Stimulated activated naive CD4-positive, alpha-beta T cell (primary cell): ENCODE data around the gene VSNL1.

ENCODE experiments used
- DNase-seq, 6 experiments: peaks; one replicate each; lab custom pipeline; 2025; lab: John Stamatoyannopoulos, UW

The VSNL1 gene

GRCh38 chr2:17614174-17614930, 73.9 kb downstream of the VSNL1 start:
- no peak for DNase-seq

- DNase-seq: no peak
Observed at GRCh38 chr2:17615147-17615546, 74.7 kb downstream of the VSNL1 start.

- DNase-seq: no peak
Observed at GRCh38 chr2:17615728-17616351, 75.3 kb downstream of the VSNL1 start.

GRCh38 chr2:17616405-17616804, 75.9 kb downstream of the VSNL1 start:
- no peak for DNase-seq

GRCh38 chr2:17617516-17617915, 77.0 kb downstream of the VSNL1 start:
- no peak for DNase-seq

GRCh38 chr2:17617955-17618354, 77.5 kb downstream of the VSNL1 start:
- no peak for DNase-seq

- no peak for DNase-seq
Observed at GRCh38 chr2:17620280-17620679, 79.8 kb downstream of the VSNL1 start.

GRCh38 chr2:17620841-17621240, 80.3 kb downstream of the VSNL1 start:
- DNase-seq: no peak

GRCh38 chr2:17621781-17622180, 81.3 kb downstream of the VSNL1 start:
- no peak for DNase-seq

GRCh38 chr2:17625446-17625845, 85.0 kb downstream of the VSNL1 start:
- DNase-seq: no peak

GRCh38 chr2:17626986-17627385, 86.5 kb downstream of the VSNL1 start:
- no peak for DNase-seq

- no peak for DNase-seq
Observed at GRCh38 chr2:17627434-17627833, 86.9 kb downstream of the VSNL1 start.

- DNase-seq: no peak
Observed at GRCh38 chr2:17628349-17629261, 88.1 kb downstream of the VSNL1 start.

GRCh38 chr2:17630089-17630488, 89.6 kb downstream of the VSNL1 start:
- no peak for DNase-seq

GRCh38 chr2:17634997-17635396, 94.5 kb downstream of the VSNL1 start:
- no peak for DNase-seq

- no peak for DNase-seq
Observed at GRCh38 chr2:17636257-17636656, 95.8 kb downstream of the VSNL1 start.

GRCh38 chr2:17637131-17637906, 96.8 kb downstream of the VSNL1 start:
- no peak for DNase-seq

GRCh38 chr2:17638196-17638743, 97.8 kb downstream of the VSNL1 start:
- no peak for DNase-seq

GRCh38 chr2:17640406-17640805, 99.9 kb downstream of the VSNL1 start:
- no peak for DNase-seq

GRCh38 chr2:17643031-17643615, 102.6 kb downstream of the VSNL1 start:
- no peak for DNase-seq
